ENCODE results near the gene PAAF1.
"Not testable (repeated sequence)": the region's sequence is repeated elsewhere in the genome, so short reads cannot be mapped to it uniquely, and the experiment has no call there.

The PAAF1 gene

DNA sequence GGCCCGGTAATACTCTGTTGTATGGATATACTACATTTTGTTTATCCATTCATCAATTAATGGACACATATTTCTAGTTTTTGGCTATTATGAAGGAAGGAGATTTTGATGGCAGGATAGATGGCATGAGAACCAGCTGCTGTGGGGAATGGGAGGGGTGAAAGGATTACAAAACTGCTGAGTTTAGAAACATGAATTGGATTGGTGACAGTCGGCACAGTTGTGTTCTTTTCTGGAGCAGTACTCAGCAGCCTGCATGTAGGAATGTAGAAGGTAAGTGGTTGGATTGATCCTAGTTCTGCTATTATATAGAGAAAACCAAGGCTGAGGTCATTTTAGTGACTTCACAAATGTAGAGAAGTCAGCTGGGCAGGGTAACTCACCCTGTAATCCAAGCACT is 7.1 kb downstream of the PAAF1 start:
- DNase-seq (ENCODE audit: low read depth in 2 of 2): no peak

DNA sequence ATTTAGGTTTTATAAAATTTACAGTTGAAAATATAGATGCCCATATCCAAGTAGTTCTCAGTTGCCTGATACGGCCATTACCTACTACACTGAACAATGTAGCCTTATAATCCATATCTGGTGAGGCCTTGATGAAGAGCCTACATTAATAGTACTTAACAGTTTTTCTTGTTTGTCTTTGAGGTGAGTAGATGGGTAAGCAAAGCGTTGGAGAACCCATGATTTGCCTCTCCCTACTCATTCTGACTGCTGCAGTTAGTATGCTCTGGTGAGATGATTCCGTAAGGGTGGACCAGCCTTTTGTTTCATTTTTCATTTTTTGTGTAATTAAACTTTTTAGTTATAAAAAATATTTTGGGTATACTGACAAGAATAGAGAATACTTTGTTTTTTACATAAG is 11.4 kb downstream of the PAAF1 start:
- no peak for DNase-seq (ENCODE audit: low read depth in 2 of 2)

GRCh38 chr11:73889019-73889418 is 12.2 kb downstream of the PAAF1 start:
- DNase-seq (ENCODE audit: low read depth in 2 of 2): no peak

DNA sequence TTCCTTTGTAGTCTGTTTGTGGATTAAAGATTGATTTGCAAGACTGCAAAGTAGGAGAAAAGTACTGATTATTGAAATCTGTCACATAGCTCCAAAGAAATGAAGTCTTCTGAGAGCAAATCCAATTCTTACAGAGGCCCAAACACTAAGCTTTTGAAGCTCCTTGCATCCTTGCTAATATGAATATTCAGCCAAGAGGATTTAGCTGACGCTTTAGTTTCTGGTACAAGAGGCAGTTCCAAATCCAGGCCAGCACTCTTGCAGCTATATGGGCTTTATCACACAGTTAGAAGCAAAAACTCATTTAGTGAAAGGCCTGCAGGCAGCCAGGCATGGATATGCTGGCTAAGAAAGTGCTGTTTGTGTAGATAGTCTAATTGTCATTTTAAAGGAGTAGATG is 12.7 kb downstream of the PAAF1 start:
- DNase-seq (ENCODE audit: low read depth in 2 of 2): no peak

DNA sequence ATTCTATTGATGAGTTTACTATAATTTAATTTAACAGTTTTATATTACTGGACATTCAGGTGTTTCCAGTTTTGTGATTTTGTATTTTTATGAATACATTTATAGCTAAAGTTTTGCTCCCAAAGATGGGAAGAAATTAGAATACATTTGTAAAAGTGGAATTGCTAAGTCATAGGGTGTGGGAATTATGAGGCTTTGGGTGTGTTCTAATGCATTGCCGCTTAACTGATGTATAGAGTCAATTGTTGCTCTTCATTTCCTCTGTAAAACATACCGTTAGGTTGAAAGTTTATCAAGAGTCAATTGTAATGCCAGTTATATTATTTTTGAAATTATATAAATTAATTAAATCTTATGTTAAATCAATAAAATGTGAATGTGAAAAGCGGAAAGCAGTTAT is 16.2 kb downstream of the PAAF1 start:
- no peak for DNase-seq (ENCODE audit: low read depth in 2 of 2)

- no peak for DNase-seq (ENCODE audit: low read depth in 2 of 2)
Observed at GRCh38 chr11:73894725-73895335, 18.0 kb downstream of the PAAF1 start.

GRCh38 chr11:73902303-73902702 is 25.5 kb downstream of the PAAF1 start:
- no peak for DNase-seq (ENCODE audit: low read depth in 2 of 2)

GRCh38 chr11:73907191-73907590 is 30.4 kb downstream of the PAAF1 start:
- no peak for DNase-seq (ENCODE audit: low read depth in 2 of 2)

DNA sequence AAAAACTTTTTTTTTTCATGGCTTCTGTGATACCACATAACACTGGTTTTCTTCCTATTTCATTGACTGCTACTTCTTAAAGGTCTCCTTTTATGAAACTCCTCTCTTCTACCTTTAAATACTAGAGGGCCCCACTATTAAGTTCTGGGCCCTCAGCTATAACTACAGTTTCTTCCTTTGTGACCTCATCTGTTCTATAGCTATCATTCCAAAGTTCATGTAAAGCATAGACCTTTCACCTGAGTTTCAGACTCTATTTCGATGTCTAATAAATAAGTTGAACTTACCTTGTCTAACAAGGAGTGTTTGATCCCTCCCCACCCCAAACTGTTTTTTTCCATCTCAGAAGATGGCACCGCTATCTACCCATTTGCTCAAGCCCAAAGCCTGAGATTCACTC is 35.2 kb downstream of the PAAF1 start:
- DNase-seq (ENCODE audit: low read depth in 2 of 2): no peak

- DNase-seq (ENCODE audit: low read depth in 2 of 2): no peak
Observed at GRCh38 chr11:73913472-73913871, 36.7 kb downstream of the PAAF1 start.

- no peak for DNase-seq (ENCODE audit: low read depth in 2 of 2)
Observed at GRCh38 chr11:73914284-73914683, 37.5 kb downstream of the PAAF1 start.

DNA sequence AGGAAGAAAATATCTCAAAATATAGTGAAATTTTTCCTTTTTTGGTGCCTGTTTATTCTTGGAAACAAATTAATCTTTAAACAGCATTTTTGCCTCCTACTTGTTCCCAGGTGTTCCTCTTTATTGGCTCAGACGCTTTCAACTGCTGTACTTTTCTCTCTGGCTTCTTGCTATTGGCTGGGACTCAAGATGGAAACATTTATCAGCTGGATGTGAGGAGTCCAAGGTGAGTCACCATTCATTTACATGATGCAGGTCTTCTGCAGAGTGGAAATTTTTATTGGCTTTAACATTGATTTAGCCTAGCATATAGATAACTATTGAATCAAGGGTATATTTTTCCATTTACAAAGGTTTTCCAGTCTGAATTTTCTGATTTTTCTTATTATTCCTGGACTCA is 39.6 kb downstream of the PAAF1 start:
- no peak for DNase-seq (ENCODE audit: low read depth in 2 of 2)

- no peak for DNase-seq (ENCODE audit: low read depth in 2 of 2)
Observed at GRCh38 chr11:73921180-73921579, 44.4 kb downstream of the PAAF1 start.

GRCh38 chr11:73929388-73929787 is 52.6 kb downstream of the PAAF1 start:
- DNase-seq (ENCODE audit: low read depth in 2 of 2): no peak

GRCh38 chr11:73931039-73931645 is 54.3 kb downstream of the PAAF1 start:
- no peak for DNase-seq (ENCODE audit: low read depth in 2 of 2)

- no peak for DNase-seq (ENCODE audit: low read depth in 2 of 2)
Observed at GRCh38 chr11:73931951-73932350, 55.2 kb downstream of the PAAF1 start.

- DNase-seq (ENCODE audit: low read depth in 2 of 2): no peak
Observed at GRCh38 chr11:73932781-73933180, 56.0 kb downstream of the PAAF1 start.

DNA sequence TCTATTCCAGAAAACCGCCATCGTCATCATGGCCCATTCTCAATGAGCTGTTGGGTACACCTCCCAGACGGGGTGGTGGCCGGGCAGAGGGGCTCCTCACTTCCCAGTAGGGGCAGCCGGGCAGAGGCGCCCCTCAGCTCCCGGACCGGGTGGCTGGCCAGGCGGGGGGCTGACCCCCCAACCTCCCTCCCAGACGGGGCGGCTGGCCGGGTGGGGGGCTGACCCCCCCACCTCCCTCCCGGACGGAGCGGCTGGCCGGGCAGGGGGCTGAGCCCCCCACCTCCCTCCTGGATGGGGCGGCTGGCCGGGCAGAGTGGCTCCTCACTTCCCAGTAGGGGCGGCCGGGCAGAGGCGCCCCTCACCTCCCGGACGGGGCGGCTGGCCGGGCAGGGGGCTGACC is 59.2 kb downstream of the PAAF1 start:
- not testable (repeated sequence) for DNase-seq (ENCODE audit: low read depth in 2 of 2)

DNA sequence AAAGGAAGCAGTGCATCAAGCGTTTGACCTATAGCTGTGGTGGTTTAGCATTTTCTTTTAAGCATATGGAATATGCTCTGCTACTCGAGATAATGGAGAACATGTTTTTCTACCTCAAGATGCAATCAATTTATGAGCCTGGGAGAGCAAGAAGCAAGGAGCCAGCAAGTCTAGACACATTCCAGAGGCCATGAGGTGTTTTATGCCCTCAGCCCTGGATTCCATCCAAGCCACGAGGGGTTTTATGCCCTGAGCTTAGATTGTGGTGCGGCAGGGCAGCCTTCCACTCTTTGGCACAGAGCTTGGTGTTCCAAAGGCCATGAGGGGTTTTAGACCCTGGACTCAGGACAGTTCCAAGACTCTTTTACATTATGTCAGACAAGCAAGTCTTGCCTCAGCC is 62.3 kb downstream of the PAAF1 start:
- no peak for DNase-seq (ENCODE audit: low read depth in 2 of 2)

DNA sequence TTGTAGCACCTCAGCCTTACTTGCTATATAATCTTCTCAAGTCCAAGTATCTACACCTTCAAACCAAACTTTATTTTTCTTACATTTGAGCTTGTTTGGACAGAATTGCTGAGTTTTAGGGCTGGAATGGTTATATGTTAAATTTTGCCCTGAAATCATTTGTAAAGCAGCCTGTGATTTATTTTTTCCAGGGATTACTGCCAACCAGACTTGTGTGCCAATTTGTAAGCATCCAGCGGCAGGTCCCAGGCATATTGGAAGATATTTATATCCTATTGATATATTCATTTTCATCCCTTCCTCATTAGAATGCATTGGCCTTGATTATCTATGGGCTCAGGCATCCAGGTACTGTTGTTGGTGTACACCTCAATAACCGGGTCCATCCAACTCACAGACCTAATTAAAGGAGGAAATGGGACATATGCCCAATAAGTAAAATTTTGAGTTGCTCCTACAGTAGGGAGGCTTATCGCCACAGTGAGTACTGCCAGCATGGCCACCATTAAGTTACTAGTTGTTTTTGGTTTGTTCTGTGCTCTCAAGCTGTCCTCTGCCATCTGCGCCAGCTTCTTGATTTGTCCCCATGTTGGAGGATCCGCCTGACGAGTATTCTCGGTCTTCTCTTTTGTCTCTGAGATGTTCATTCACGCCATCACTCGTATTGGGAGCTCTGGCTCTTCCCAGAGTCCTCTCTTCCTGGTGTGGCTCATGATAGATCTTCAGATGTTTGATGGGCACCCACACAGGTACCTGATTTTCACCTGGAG is 64.2 kb downstream of the PAAF1 start:
- DNase-seq (ENCODE audit: low read depth in 2 of 2): no peak

- no peak for DNase-seq (ENCODE audit: low read depth in 2 of 2)
Observed at GRCh38 chr11:73942010-73942409, 65.2 kb downstream of the PAAF1 start.

DNA sequence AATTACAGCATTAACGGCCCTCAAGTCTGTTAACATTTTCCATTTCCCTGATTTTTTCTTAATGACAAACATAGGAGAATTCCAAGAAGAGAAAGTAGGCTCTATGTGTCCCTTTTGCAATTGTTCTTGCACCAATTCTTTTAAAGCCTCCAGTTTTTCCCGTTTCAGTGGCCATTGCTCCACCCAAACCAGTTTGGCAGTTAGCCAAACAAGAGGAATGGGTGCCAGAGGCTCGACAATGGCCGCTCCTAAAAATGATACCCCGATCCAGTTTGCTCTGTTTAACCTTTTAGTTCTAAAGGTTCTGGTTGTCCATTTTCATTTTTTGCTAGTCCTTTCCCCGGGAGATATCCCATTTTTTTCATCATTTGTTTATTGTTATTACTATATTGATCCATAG is 67.3 kb downstream of the PAAF1 start:
- no peak for DNase-seq (ENCODE audit: low read depth in 2 of 2)

DNA sequence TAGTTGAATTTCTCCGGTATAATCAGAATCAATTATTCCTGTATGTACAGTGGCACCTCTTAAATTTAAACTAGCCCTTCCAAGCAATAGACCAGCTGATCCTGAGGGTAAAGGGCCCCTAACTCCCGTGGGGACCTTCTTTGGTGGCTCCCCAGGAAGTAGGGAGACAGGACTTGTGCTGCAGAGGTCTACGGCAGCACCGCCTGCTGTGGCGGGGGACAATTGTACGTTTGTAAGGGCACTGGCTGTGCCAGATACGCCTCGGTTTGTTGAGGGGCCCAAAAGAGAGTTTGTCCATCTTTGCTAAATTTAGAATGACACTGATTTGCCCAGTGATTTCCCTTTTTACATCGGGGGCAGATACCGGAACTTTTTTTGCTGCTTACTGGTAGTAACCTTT is 68.1 kb downstream of the PAAF1 start:
- DNase-seq (ENCODE audit: low read depth in 2 of 2): no peak

All from stimulated activated CD8-positive, alpha-beta memory T cell treated with anti-CD3 and anti-CD28 coated beads, Interleukin-2, amount 100 ng/mL, for 48 hours (primary cell).